Measurements from ENCODE around the gene SEMA3C. TPM values are rescaled to one million over a fixed set of nuclear protein-coding genes. Genes with fewer than 3 reads are reported as not detected.

SEMA3C gene
- total RNA-seq, 2 donors from 2014 or later: not detected

GRCh38 chr7:80818181-80818580, 100.7 kb downstream of the SEMA3C start:
- no peak overlapping the region for H3K4me3 Mint-ChIP-seq
- H3K9me3 Mint-ChIP-seq: peaks cover 15% of the 10 kb centered on the region
- no peak for ATAC-seq (replicated peaks)
- no peak overlapping the region for H3K27ac Mint-ChIP-seq
- no peaks in the 10 kb centered on the region for H3K36me3 Mint-ChIP-seq (ENCODE audit: low read depth)
- H3K4me1 Mint-ChIP-seq: no peaks in the 10 kb centered on the region
- no peaks in the 10 kb centered on the region for H3K27me3 Mint-ChIP-seq

GRCh38 chr7:80816806-80817205, 102.0 kb downstream of the SEMA3C start:
- no peaks in the 10 kb centered on the region for H3K27me3 Mint-ChIP-seq
- no peak overlapping the region for H3K27ac Mint-ChIP-seq

DNA sequence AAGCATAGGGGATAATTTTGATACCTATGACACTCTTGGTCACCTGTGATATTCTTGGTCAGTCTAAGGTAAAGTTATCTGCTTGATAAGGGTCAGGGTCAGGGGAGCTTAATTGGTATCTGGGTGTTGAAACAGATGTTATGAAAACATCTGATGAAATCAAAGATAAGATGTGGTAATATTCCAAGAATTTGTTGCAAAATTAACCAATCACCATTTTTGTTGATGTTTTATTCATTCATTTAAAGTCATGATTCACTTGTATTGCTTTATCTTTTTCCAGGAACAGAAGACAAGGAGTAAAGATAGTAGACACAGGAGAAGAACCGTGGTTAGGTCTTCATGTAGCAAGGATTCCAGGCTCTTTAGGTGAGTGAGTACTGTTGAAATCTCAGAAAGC, 103.1 kb downstream of the SEMA3C start:
- no peak overlapping the region for H3K27ac Mint-ChIP-seq
- ATAC-seq (replicated peaks): no peak
- H3K27me3 Mint-ChIP-seq: no peaks in the 10 kb centered on the region
- no peaks in the 10 kb centered on the region for H3K4me1 Mint-ChIP-seq
- H3K9me3 Mint-ChIP-seq: peaks cover 11% of the 10 kb centered on the region
- H3K4me3 Mint-ChIP-seq: no peak overlapping the region
- H3K36me3 Mint-ChIP-seq (ENCODE audit: low read depth): no peaks in the 10 kb centered on the region

More at GRCh38 chr7:80816806-80817205, 102.0 kb downstream of the SEMA3C start:
- peaks cover 8% of the 10 kb centered on the region for H3K9me3 Mint-ChIP-seq
- no peaks in the 10 kb centered on the region for H3K4me1 Mint-ChIP-seq
- no peak for ATAC-seq (replicated peaks)
- H3K4me3 Mint-ChIP-seq: no peak overlapping the region
- H3K36me3 Mint-ChIP-seq (ENCODE audit: low read depth): no peaks in the 10 kb centered on the region

- no peak for ATAC-seq (replicated peaks)
- H3K27ac Mint-ChIP-seq: no peak overlapping the region
- no peaks in the 10 kb centered on the region for H3K4me1 Mint-ChIP-seq
- H3K4me3 Mint-ChIP-seq: no peak overlapping the region
- peaks cover 6% of the 10 kb centered on the region for H3K9me3 Mint-ChIP-seq
- H3K36me3 Mint-ChIP-seq (ENCODE audit: low read depth): no peaks in the 10 kb centered on the region
- no peaks in the 10 kb centered on the region for H3K27me3 Mint-ChIP-seq
These were observed 109.3 kb downstream of the SEMA3C start for GRCh38 chr7:80809545-80809944.

DNA sequence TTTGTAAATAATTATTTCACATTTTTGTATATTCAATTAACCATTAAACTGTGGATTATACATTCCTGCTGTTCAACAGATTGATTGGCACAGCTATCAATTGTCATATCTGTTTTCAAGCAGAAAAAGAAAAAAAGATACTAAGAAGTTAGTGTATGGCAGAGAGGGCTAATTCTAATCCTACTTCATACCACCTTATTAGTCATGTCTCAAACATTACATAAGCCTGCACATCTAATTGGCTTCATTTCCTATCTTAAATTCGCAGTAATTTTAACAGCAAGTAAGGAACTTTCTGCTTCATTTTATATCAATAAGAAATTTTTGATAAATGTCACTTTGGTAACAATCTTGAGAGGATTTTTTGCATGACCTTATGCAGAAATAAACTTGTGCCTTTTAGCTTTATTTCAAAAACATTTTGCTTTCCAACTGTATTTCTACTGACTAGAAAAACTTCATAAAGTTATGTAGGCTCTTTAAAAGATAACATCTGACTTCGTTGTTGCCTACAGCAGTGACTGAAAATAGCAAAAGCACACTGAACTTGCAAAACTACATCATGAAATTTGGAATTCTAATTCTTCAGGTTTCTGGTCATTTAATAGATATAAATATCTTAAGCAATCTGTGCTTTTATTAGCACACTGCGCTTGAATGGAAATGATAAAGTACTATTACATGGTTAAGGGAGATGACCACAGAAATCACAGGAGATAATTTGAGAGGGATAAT, 111.5 kb downstream of the SEMA3C start:
- no peaks in the 10 kb centered on the region for H3K4me1 Mint-ChIP-seq
- peaks cover 3% of the 10 kb centered on the region for H3K9me3 Mint-ChIP-seq
- no peaks in the 10 kb centered on the region for H3K27me3 Mint-ChIP-seq
- no peaks in the 10 kb centered on the region for H3K36me3 Mint-ChIP-seq (ENCODE audit: low read depth)
- no peak for ATAC-seq (replicated peaks)
- H3K27ac Mint-ChIP-seq: no peak overlapping the region
- H3K4me3 Mint-ChIP-seq: no peak overlapping the region

DNA sequence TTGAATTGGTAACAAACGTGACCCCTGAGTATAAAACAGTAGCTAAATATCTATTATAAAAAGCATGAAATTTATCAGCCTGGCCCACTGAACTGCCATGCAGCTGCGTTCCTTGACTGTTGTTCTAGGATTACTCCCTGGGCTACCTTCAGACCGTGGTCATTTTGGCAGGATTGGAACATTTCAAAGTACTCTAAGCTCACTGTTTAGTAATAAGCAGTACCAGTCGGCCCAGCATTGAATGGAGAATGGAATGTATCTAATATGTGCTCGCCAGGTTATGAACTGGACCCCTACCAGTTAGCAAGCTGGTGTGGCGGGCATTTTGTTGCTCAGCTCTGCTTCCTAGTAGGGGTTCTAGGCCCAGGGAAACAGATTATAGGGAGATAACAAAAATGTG, 112.2 kb downstream of the SEMA3C start:
- H3K36me3 Mint-ChIP-seq (ENCODE audit: low read depth): no peaks in the 10 kb centered on the region
- peaks cover 3% of the 10 kb centered on the region for H3K9me3 Mint-ChIP-seq
- no peak overlapping the region for H3K4me3 Mint-ChIP-seq
- no peak overlapping the region for H3K27ac Mint-ChIP-seq
- no peaks in the 10 kb centered on the region for H3K4me1 Mint-ChIP-seq
- H3K27me3 Mint-ChIP-seq: no peaks in the 10 kb centered on the region
- ATAC-seq (replicated peaks): no peak

DNA sequence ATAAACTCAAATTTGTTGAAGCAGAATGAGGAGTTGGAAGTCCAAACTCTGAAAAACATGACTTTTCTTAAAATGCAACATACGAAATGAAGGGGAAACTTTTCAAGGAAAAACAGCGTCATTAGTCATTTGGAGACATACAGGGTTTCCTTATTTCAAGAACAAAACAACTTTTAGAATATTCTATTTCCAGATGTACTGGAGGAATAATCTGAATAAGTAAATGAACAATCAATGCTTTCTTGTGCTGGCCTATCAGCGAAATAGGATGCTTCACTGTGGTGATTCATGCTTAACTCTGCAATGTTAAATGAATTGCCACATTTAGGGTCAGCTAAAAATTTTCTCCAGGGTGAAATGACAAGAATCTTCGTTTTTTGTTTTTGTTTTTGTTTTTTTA, 114.3 kb downstream of the SEMA3C start:
- Mint-ChIP-seq H3K36me3 (ENCODE audit: low read depth) (no peaks in the 10 kb centered on the region), H3K9me3 (no peaks in the 10 kb centered on the region), H3K4me3 (no peak overlapping the region), H3K4me1 (no peaks in the 10 kb centered on the region), H3K27me3 (no peaks in the 10 kb centered on the region), H3K27ac (no peak overlapping the region)
- no peak for ATAC-seq (replicated peaks)

DNA sequence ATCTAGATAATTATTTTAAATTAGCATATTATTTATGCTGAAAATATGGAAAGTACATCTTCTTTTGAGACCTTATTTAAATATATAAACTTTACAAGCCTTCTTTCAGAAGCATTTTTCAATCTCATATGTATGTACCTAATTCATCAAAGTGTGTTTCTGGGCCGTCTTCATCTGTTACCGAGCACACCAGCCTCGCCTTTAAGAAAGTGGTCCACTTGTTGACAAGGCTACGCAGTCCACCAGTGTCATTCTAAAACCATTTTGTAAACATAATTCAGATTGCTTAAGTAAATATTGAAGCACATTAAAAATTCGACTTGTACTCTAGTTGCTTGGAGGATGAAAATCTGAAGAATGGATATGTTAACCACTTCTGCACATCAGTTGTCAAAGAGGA, 116.3 kb downstream of the SEMA3C start:
- no peak for ATAC-seq (replicated peaks)
- H3K9me3 Mint-ChIP-seq: no peaks in the 10 kb centered on the region
- no peak overlapping the region for H3K27ac Mint-ChIP-seq
- no peaks in the 10 kb centered on the region for H3K36me3 Mint-ChIP-seq (ENCODE audit: low read depth)
- H3K4me3 Mint-ChIP-seq: no peak overlapping the region
- no peaks in the 10 kb centered on the region for H3K27me3 Mint-ChIP-seq
- no peaks in the 10 kb centered on the region for H3K4me1 Mint-ChIP-seq

DNA sequence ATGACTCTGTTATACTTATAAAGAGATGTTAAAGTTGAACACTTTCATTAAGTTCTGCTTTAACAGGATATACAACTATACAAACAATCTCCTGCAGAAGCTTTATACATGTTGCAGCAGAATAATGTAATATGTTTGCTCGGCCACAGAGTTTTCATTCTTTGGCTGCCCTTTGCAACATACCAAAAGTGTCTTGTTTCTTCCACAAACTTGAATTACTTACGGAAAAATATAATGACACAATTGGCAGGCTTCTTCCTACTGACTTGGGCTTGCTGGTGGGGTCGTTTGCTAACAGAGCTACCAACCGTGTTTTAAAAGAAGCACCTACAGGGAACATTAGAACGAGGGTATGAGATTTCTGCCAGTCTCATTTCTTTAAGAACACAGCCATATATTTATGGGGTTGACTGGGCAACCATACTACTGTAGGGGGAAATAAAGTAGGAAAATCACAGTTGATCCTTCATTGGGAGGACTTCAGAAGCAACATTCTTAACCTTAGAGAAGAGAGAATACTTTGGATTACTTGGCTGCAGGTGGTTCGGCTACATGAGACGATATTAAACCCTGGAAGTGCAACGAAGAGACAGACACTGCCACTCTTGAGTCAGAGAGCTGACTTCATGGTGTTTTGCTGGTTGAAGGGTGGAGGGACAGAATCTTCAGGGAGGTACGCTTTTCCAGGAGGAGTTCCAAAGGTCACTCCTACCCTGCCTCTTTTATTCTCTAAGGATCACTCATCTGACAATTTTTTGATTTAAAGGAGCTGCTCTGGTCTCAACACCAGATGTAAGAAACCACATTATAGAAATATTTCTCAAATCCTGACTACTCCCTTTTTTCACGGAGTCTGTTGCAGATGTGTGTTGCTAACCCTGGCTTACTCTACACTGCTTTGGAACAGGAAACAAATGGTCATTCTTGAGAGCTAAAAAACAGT, 123.9 kb downstream of the SEMA3C start:
- Mint-ChIP-seq H3K4me1 (no peaks in the 10 kb centered on the region), H3K9me3 (peaks cover 10% of the 10 kb centered on the region), H3K36me3 (ENCODE audit: low read depth) (no peaks in the 10 kb centered on the region), H3K4me3 (no peak overlapping the region), H3K27me3 (no peaks in the 10 kb centered on the region), H3K27ac (no peak overlapping the region)
- ATAC-seq (replicated peaks): no peak

DNA sequence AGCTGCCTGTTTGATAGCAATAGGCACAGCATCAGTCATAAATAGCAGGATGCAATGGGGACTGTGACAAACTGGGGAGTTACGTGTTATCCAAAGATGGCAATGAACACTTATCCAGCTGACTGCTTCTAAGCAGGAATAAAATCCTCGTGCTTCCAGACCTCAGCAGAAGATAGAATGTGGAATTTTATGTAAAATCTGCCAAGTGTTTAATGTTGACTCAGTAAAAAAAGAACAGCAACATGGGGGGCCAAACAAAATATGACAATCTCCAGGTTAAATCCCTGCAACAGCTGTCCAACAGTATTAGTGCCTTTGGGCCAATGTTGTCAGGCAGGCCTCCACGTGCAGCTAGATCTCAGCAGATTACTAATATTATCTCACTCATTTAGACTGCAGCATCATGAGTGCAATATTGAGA, 127.3 kb downstream of the SEMA3C start:
- H3K9me3 Mint-ChIP-seq: peaks cover 13% of the 10 kb centered on the region
- no peaks in the 10 kb centered on the region for H3K27me3 Mint-ChIP-seq
- no peak for ATAC-seq (replicated peaks)
- H3K27ac Mint-ChIP-seq: no peak overlapping the region
- H3K4me1 Mint-ChIP-seq: no peaks in the 10 kb centered on the region
- H3K4me3 Mint-ChIP-seq: no peak overlapping the region
- no peaks in the 10 kb centered on the region for H3K36me3 Mint-ChIP-seq (ENCODE audit: low read depth)

DNA sequence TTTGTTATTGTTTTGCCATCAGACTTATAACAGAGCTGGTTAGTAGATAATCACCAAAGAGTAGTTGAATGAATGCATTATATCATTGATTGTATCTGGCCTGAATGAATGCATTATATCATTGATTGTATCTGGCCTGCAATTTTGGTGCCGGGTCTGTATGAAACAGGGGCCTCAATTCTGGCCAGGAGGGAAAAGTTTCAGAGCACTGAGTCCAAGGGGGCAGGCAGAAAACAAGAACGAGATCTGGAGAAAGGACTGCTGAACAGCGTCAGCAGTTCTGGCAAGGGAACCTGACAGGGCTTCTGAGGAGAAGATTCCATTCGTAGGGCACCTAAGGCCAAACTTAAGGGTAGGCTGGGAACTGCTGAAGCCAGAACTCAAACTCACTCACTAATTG, 128.0 kb downstream of the SEMA3C start:
- no peak for ATAC-seq (replicated peaks)
- H3K4me3 Mint-ChIP-seq: no peak overlapping the region
- H3K27ac Mint-ChIP-seq: no peak overlapping the region
- H3K9me3 Mint-ChIP-seq: peaks cover 13% of the 10 kb centered on the region
- no peaks in the 10 kb centered on the region for H3K27me3 Mint-ChIP-seq
- no peaks in the 10 kb centered on the region for H3K36me3 Mint-ChIP-seq (ENCODE audit: low read depth)
- H3K4me1 Mint-ChIP-seq: no peaks in the 10 kb centered on the region

GRCh38 chr7:80787721-80788120, 131.1 kb downstream of the SEMA3C start:
- Mint-ChIP-seq H3K36me3 (ENCODE audit: low read depth) (no peaks in the 10 kb centered on the region), H3K4me1 (no peaks in the 10 kb centered on the region), H3K9me3 (peaks cover 3% of the 10 kb centered on the region), H3K4me3 (no peak overlapping the region), H3K27ac (no peak overlapping the region), H3K27me3 (no peaks in the 10 kb centered on the region)
- ATAC-seq (replicated peaks): no peak

- Mint-ChIP-seq H3K27me3 (no peaks in the 10 kb centered on the region), H3K4me3 (no peak overlapping the region), H3K27ac (no peak overlapping the region), H3K9me3 (peaks cover 7% of the 10 kb centered on the region), H3K4me1 (no peaks in the 10 kb centered on the region), H3K36me3 (ENCODE audit: low read depth) (no peaks in the 10 kb centered on the region)
- ATAC-seq (replicated peaks): no peak
These were observed 132.8 kb downstream of the SEMA3C start for GRCh38 chr7:80785961-80786536.

GRCh38 chr7:80785276-80785675, 133.6 kb downstream of the SEMA3C start:
- Mint-ChIP-seq H3K27ac (no peak overlapping the region), H3K4me1 (no peaks in the 10 kb centered on the region), H3K9me3 (peaks cover 7% of the 10 kb centered on the region), H3K4me3 (no peak overlapping the region), H3K36me3 (ENCODE audit: low read depth) (no peaks in the 10 kb centered on the region), H3K27me3 (no peaks in the 10 kb centered on the region)
- ATAC-seq (replicated peaks): no peak
